GM12873 (cell line): ENCODE measurements around the gene KSR1.

Experiments used
- CTCF ChIP-seq: IDR thresholded peaks from 2 replicates; pipeline ENCODE4 v1.5.1; 2012; ENCODE audit warnings: low read depth, mild to moderate bottlenecking, moderate library complexity, low read length, control low read depth; ENCODE audit not compliant: insufficient read depth; ENCODE audit errors: missing control alignments

The KSR1 gene

GRCh38 chr17:27542841-27543463, 86.7 kb downstream of the KSR1 start:
- no peak for TF ChIP-seq CTCF

GRCh38 chr17:27543464-27543856, 87.2 kb downstream of the KSR1 start:
- no peak for TF ChIP-seq CTCF

DNA sequence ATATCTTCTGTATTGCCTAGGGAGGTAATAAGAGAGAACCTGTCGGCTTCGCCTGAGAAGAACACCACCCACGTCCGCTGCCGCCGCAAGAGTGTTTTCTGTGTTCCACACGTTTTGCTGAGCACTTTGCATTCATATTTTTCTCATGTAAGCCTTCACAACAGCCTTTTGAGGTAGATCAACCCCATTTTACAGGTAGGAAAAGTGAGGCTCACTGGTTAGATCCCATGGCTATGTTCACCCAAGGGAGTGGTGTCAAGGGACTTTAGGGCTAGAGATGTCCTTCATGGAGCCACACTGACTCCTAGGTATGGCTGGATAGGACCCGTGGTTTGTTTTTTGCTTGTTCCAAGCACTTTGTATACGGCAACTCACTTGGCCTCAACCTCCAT, 87.7 kb downstream of the KSR1 start:
- TF ChIP-seq CTCF = no peak

- TF ChIP-seq CTCF = peak; percentile 48
These were observed 88.3 kb downstream of the KSR1 start for GRCh38 chr17:27544350-27545131.

- TF ChIP-seq CTCF = no peak
These were observed 89.4 kb downstream of the KSR1 start for GRCh38 chr17:27545562-27546229.

DNA sequence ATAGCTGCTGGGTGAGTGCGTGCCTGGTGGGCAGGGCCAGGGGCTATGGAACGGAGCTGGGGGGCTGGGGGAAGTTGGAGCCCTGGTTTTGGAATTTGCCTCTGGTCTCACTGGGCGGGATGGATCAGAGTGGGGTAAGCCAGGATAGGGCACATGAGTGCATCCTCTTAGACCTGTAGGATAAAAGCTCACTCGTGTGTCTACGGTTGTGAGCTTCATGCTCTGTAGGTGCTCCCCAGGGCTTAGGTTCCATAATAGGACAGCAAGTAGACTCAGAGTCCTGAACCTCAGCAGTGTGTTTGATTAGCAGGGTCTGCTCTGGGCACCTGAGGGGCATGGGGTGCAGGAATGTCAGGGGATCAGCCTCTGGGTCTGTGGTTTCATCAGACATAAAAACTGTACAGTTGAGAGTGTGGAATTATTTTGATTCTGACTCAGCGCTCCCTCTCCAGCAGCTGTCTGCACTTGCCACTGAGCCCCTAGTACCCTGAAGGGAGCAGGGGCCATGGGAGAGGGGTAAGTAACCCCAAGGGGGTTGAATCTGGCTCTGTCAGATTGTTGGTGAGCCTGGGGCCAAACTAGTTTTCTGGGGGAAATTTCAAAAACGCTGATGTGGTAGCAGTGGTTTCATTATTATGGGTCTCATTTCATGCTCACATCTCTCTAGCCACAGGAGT, 90.5 kb downstream of the KSR1 start:
- TF ChIP-seq CTCF = no peak

DNA sequence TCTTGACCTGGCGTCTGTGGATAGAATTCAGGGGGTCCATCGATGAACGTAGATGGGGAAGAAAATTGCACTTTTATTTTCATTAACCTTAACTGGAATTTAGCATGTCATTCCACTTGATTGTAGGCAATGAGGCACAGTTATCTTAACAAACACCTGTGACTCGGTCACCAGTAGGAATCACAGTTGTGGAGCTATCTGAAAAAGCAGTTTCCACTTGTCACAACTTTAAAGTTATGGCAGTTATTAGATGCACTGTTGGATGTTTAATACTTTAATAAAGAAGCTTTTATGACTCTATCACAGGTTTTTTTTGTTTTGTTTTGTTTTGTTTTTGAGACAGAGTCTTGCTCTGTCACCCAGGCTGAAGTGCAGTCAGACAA, 91.0 kb downstream of the KSR1 start:
- no peak for TF ChIP-seq CTCF
